Measurements from ENCODE around the gene SEMA4D.

Gene SEMA4D

GRCh38 chr9:89518466-89519365 lies 20.8 kb upstream of the SEMA4D start:
- TF ChIP-seq, protein P1, sequence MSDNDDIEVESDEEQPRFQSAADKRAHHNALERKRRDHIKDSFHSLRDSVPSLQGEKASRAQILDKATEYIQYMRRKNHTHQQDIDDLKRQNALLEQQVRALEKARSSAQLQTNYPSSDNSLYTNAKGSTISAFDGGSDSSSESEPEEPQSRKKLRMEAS (IDR thresholded peaks at IDR 0.05): no peak
- TF ChIP-seq CEBPB (IDR thresholded peaks at IDR 0.05) (no peak), TCF12 (IDR thresholded peaks at IDR 0.05; ENCODE audit: low read depth) (no peak), RAD21 (IDR thresholded peaks at IDR 0.05; ENCODE audit: low read depth) (no peak), TEAD4 (IDR thresholded peaks at IDR 0.05) (no peak), NFIC (IDR thresholded peaks at IDR 0.05) (no peak), EP300 (IDR thresholded peaks at IDR 0.05; ENCODE audit: borderline replicate concordance) (no peak)
- TF ChIP-seq, protein P2, sequence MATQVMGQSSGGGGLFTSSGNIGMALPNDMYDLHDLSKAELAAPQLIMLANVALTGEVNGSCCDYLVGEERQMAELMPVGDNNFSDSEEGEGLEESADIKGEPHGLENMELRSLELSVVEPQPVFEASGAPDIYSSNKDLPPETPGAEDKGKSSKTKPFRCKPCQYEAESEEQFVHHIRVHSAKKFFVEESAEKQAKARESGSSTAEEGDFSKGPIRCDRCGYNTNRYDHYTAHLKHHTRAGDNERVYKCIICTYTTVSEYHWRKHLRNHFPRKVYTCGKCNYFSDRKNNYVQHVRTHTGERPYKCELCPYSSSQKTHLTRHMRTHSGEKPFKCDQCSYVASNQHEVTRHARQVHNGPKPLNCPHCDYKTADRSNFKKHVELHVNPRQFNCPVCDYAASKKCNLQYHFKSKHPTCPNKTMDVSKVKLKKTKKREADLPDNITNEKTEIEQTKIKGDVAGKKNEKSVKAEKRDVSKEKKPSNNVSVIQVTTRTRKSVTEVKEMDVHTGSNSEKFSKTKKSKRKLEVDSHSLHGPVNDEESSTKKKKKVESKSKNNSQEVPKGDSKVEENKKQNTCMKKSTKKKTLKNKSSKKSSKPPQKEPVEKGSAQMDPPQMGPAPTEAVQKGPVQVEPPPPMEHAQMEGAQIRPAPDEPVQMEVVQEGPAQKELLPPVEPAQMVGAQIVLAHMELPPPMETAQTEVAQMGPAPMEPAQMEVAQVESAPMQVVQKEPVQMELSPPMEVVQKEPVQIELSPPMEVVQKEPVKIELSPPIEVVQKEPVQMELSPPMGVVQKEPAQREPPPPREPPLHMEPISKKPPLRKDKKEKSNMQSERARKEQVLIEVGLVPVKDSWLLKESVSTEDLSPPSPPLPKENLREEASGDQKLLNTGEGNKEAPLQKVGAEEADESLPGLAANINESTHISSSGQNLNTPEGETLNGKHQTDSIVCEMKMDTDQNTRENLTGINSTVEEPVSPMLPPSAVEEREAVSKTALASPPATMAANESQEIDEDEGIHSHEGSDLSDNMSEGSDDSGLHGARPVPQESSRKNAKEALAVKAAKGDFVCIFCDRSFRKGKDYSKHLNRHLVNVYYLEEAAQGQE (IDR thresholded peaks at IDR 0.05; ENCODE audit: low read depth): no peak
- TF ChIP-seq, protein P3, sequence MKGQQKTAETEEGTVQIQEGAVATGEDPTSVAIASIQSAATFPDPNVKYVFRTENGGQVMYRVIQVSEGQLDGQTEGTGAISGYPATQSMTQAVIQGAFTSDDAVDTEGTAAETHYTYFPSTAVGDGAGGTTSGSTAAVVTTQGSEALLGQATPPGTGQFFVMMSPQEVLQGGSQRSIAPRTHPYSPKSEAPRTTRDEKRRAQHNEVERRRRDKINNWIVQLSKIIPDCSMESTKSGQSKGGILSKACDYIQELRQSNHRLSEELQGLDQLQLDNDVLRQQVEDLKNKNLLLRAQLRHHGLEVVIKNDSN (IDR thresholded peaks at IDR 0.05): no peak

DNA sequence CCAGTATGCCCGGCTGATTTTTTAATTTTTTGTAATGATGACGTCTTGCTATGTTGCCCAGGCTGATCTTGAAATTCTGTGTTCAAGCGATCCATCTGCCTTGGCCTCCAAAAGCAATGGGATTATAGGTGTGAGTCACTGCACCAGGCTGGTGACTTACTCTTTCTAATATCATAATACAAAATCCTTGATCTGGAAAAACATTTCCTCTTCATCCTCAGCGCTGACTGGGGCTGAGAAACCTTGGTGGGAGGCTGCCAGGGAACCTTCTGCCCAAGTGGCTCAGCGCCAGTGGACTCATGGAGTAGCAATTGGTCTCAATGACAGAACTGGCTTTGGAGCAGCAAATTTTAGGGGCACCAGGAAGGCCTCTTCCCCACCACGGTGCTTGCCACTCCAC lies 17.5 kb upstream of the SEMA4D start:
- TF ChIP-seq FOXM1 (IDR thresholded peaks at IDR 0.05; ENCODE audit: borderline replicate concordance, low read depth) (no peak), ZBTB7A (IDR thresholded peaks at IDR 0.05; ENCODE audit: low read depth) (no peak), TAF1 (IDR thresholded peaks at IDR 0.05; ENCODE audit: low read depth) (no peak), NFIC (IDR thresholded peaks at IDR 0.05) (no peak)
- TF ChIP-seq, protein P1 (IDR thresholded peaks at IDR 0.05): no peak

DNA sequence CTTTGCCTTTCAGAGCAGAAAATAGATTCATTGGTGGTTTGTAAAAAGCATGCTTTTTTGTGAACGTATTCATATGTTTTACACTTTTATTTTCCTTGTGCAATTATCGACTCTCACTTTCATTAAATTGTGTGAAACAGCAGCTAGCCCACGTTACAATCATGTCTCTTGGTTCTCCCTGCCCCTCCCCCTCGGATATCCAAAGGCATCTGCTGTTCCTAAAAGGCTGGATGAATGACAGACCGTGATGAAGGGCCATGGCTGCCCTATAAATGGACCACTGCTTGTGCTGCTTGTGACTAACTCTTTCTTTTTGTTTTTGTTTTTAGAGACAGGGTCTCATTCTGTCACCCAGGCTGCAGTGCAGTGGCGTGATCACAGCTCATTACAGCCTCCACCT lies 17.0 kb upstream of the SEMA4D start:
- TF ChIP-seq, protein P2 (IDR thresholded peaks at IDR 0.05; ENCODE audit: low read depth): no peak
- TF ChIP-seq TEAD4 (IDR thresholded peaks at IDR 0.05): no peak
- TF ChIP-seq FOXM1 (IDR thresholded peaks at IDR 0.05; ENCODE audit: borderline replicate concordance, low read depth): no peak
- TF ChIP-seq EGR1 (IDR thresholded peaks at IDR 0.05): no peak
- TF ChIP-seq NFIC (IDR thresholded peaks at IDR 0.05): no peak
- TF ChIP-seq, protein P3 (IDR thresholded peaks at IDR 0.05): no peak
- no peak for TF ChIP-seq CREB1 (IDR thresholded peaks at IDR 0.05; ENCODE audit: low read depth)
- no peak for TF ChIP-seq TAF1 (IDR thresholded peaks at IDR 0.05; ENCODE audit: low read depth)
- no peak for TF ChIP-seq CEBPB (IDR thresholded peaks at IDR 0.05)
- TF ChIP-seq YY1 (IDR thresholded peaks at IDR 0.05; ENCODE audit: low read depth): no peak
- TF ChIP-seq, protein P1 (IDR thresholded peaks at IDR 0.05): no peak
- TF ChIP-seq ZBTB7A (IDR thresholded peaks at IDR 0.05; ENCODE audit: low read depth): no peak
- TF ChIP-seq EP300 (IDR thresholded peaks at IDR 0.05; ENCODE audit: borderline replicate concordance): no peak
- no peak for TF ChIP-seq RAD21 (IDR thresholded peaks at IDR 0.05; ENCODE audit: low read depth)
- no peak for TF ChIP-seq TCF12 (IDR thresholded peaks at IDR 0.05; ENCODE audit: low read depth)

- TF ChIP-seq YY1 (IDR thresholded peaks at IDR 0.05; ENCODE audit: low read depth): no peak
- TF ChIP-seq ZBTB7A (IDR thresholded peaks at IDR 0.05; ENCODE audit: low read depth): no peak
- TF ChIP-seq TEAD4 (IDR thresholded peaks at IDR 0.05): no peak
- TF ChIP-seq FOXM1 (IDR thresholded peaks at IDR 0.05; ENCODE audit: borderline replicate concordance, low read depth): no peak
- TF ChIP-seq, protein P1 (IDR thresholded peaks at IDR 0.05): no peak
- TF ChIP-seq CREB1 (IDR thresholded peaks at IDR 0.05; ENCODE audit: low read depth): no peak
- TF ChIP-seq RAD21 (IDR thresholded peaks at IDR 0.05; ENCODE audit: low read depth): no peak
- TF ChIP-seq CEBPB (IDR thresholded peaks at IDR 0.05): no peak
- TF ChIP-seq EGR1 (IDR thresholded peaks at IDR 0.05): no peak
- no peak for TF ChIP-seq NFIC (IDR thresholded peaks at IDR 0.05)
- no peak for TF ChIP-seq TAF1 (IDR thresholded peaks at IDR 0.05; ENCODE audit: low read depth)
- TF ChIP-seq, protein P2 (IDR thresholded peaks at IDR 0.05; ENCODE audit: low read depth): no peak
- TF ChIP-seq TCF12 (IDR thresholded peaks at IDR 0.05; ENCODE audit: low read depth): no peak
- no peak for TF ChIP-seq EP300 (IDR thresholded peaks at IDR 0.05; ENCODE audit: borderline replicate concordance)
- TF ChIP-seq, protein P3 (IDR thresholded peaks at IDR 0.05): no peak
Observed at GRCh38 chr9:89514337-89514736, 16.4 kb upstream of the SEMA4D start.

All from Ishikawa (cell line).